HG03097 (cell line): ENCODE results near the gene STMN3.
A peak's percentile ranks its signal among the peaks of the same experiment; 100 is the strongest.
"Not testable (repeated sequence)": the region's sequence is repeated elsewhere in the genome, so short reads cannot be mapped to it uniquely, and the experiment has no call there.

Experiments
- ATAC-seq: cut with Tn5 transposase; IDR thresholded peaks from one replicate; pipeline ENCODE4 v1.9.1; 2021; ENCODE audit not compliant: unreplicated experiment, low FRiP score

Gene STMN3

DNA sequence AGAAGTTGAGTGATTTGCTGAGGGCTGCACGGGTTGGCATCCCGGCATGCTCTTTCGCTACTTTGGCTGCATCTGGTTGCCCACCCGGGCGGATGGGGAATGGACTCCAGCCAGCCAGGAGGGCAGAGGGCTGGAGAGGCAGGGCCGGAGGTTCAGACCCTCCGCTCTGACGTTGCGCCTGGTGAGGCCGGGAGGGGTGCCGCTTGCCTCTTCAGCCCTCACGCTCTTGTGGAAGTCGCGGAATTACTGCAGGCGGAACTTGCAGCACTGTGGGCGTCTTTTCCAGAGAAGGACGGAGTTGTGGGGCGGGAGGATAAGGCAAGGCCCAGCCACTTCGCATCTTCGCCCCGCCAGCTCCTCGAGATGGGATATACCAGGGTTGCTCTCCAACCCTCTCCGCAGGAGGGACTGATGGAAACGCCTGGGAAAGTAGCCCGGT, 5.5 kb upstream of the STMN3 start:
- peak; percentile 9 for ATAC-seq

DNA sequence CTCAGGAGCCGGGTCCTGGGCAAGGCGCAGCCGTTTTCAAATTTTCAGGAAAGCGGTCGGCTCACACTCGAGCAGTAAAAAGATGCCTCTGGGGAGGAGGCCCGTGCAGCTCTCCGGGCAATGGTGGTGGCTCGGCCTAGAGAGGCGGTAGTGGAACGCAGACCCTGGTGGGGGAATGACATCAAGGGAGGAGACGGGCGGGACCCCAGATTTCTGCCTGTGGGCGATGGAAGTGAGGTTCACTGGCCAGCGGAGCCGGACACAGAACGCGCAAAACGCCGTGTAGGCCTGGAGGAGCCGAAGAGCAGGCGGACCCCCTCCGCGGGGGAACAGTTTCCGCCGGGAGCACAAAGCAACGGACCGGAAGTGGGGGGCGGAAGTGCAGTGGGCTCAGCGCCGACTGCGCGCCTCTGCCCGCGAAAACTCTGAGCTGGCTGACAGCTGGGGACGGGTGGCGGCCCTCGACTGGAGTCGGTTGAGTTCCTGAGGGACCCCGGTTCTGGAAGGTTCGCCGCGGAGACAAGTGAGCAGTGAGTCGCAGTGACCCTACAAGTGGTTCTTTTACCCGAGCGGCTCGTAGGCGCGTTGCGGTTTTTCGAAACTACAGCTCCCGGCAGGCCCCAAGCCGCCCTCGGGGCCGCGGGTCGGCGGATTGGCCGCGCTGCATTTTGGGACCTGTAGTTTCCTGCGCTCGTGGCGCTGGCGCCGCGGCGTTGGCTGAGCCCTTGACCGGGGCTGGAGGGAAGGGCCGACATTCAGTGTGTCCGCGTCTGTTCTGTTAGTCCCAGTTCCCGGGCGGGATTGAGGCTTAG, 4.9 kb upstream of the STMN3 start, which contains the start of gene RTEL1:
RTEL1 (plus strand) TSS at position 376 of the 812 bp plus-strand sequence. CDS start 1,091 bp downstream, outside the sequence.
- ATAC-seq: peak; percentile 75

DNA sequence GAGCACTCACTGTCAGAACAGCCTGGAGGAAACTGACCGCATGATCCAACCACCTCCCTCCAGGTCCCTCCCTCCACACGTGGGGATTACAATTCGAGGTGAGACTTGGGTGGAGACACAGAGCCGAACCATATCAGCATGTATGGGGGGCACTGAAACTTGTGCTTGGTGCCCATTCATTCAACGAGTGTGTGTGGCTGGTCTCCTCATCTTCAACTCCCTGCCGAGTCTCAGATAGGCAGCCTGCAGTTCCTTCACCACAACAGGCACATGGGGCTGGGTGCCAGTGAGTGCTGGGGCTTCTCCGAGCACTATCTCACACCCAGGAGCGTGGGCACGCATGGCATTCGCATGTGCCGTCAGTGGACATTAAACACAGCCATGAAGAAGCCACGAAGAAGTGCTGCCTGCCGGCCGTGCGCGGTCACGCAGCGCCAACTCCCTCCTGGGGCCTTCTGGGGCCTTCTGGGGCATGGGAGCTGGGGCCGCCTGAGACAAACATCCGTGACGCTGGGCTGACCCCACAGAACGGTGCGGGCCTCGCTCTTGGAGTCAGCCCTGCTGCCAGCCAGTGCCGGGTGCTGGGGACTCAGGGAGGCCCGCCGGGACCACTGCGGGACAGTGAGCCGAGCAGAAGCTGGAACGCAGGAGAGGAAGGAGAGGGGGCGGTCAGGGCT, 4.2 kb upstream of the STMN3 start:
- ATAC-seq: peak; percentile 2

DNA sequence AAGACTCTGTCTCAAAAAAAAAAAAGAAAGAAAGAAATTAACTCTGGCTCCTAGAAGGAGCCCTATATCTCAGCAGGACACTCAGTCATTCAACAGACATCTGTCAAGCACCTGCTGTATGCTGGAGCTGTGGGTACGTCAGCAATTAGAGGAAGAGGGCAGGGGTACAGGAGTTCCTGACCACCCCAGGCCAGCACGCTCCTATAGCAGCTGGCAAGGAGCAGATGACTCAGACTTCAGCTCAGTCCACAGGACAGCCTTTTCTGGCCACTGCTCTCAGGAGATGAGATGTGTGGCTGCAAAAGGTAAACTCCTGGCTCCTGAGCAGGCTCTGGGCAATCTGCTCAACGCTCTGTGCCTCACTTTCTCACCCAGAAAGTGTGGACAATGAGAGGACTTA, 3.2 kb upstream of the STMN3 start:
- no peak for ATAC-seq

DNA sequence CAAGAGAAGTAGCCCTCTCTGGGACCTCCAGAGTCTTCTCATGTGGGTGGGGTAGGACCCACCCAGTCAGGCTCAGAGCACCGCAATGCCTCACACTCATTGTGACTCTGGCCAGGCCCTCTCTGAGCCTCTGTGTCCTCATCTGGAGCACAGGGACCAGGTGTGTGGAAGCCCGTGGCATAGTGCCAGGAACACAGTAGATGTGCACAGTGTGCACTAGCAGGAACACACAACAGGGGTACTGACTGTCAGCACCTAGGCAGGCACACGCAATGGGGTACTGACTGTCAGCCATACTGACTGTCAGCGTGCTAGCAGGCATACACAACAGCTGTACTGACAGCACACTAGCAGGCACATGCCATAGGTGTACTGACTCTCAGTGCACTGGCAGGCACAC, 2.0 kb upstream of the STMN3 start:
- no peak for ATAC-seq

DNA sequence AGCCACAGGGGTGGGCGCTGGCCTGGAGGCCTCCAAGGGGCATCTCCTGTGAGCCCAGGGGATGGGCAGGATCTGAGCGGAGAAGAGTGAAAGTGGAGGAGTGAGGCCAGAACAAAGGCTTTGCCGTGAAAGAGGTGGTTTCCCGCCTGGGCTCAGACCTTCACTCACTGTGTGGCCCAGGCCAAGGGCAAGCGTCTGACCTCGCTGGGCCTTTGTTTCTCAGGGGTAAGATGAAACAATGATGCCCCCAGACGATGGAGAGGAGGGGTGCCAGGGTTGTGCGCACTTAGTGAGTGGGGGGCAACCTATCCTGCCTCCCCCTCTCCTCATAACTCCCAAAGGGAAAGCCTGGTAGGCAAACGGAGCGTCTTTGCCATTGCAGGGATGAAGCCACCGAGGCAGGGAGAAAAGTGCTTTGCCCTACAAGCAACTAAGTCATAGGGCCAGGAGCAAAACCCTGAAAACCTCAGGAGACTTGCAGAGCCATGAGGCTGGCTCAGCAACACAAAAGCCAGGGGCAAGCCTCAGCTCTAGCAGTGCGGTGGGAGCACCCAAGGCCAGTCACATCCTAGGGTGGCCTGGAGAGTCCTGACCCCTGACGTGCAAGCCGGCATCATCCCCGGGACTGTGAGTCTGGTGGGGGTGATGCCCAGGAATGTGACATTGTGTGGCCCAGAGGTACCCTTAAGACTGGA, 897 bp upstream of the STMN3 start:
- no peak for ATAC-seq

DNA sequence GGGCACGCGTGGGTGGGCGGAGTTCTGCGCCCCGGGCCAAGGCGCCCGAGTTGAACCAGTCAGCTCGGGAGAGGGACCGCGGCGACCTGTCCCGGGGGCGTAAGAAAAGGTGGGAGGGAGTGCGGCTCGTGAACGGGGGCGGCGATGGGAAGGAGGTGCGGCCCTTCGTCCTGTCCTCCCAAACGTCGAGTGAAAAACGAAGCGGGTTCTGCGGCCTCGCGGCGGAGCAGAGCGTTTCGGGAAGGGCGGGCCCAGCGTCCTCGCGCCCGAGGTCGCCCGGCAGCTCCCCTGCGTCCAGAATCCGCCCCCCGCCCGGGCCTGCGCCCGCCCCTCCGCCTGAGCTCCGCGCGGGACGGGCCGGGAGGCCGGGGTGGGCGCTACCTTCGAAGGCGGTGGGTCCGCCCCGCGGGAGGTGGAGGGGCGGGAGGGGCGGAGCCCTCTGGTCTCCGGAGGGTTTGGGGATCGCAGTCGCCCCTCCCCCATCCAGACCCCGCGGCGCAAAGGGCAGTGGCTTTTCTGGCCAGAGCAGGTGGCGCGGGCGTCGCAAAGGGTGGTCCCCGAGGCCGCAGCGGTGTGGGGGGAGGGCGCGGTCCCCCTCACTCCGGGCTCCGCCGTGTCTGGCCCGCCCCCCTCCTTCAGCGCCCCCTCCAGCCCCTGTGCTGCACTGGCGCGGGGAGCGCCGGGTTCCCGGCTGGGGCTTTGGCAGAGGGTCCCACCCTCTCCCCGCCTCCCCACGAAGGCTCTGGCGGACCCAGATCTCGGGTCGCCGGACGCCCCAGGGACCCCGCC, 838 bp downstream of the STMN3 start:
- ATAC-seq: no peak

DNA sequence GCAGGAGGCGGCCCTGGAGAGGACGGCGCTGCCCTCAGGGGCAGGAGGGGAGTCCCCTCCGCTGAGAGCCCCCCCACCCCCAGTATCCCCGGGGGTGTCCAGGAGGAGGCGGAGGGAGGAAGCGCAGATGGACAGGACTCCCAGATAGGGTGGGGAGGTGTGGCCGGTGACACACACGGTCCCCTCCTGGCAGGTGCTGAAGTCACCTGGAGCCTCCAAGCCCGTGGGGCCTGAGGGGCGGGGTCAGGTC, 1.4 kb downstream of the STMN3 start:
- ATAC-seq: no peak

DNA sequence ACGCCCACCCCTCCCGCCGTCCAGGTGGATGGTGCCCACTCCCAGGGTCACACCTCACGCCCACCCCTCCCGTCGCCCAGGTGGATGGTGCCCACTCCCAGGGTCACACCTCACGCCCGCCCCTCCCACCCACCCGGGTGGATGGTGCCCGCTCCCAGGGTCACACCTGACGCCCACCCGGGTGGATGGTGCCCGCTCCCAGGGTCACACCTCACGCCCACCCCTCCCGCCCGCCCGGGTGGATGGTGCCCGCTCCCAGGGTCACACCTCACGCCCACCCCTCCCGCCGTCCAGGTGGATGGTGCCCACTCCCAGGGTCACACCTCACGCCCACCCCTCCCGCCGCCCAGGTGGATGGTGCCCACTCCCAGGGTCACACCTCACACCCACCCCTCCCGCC, 2.7 kb downstream of the STMN3 start:
- ATAC-seq: not testable (repeated sequence)

DNA sequence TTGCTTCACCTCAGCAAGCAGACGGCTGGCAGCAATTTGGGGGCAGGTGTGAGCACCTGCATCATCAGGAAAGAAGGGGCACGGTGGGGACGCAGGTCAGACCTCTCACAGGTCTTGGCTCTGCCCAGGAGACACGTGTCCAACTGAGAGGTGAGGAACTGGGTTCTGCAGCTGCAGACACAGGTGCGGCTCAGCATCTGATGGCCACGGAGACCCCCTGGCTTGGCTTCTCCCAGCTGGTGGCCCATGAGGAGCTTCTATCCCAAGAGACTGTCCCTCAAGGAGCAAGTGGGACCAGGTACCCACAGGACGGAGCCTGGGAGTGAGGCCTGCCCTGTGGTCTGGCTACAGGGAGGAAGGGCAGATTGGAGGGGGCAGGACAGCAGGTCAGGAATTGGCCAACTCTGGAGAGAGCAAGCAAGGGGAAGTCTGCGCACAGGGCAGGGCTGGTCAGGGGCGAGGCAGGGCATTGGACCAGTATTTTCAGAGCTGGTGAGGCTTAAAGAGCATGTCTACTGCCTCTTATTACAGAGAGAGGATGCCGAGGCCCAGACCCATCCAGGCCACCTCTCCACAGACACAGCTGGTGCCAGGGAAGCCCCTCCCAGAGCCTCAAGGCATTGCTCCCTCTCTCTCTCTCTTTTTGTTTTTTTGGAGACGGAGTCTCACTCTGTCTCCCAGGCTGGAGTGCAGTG, 4.2 kb downstream of the STMN3 start:
- no peak for ATAC-seq

DNA sequence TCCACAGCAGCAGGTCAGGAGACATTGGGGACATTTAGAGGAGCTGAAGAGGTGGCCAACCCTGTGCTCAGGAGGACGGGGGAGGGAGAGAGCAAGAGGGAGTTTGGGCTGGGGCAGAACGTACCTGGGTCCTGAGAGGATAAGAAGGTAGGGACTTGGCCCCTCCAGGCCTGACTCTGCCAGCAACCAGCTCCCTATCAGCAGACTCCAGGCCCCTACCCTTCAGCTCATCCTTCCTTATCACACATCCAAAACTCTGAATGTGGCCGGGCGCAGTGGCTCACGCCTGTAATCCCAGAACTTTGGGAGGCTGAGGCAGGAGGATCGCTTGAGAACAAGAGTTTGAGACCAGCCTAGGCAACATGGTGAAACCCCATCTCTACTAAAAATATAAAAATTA, 5.0 kb downstream of the STMN3 start:
- ATAC-seq: no peak

DNA sequence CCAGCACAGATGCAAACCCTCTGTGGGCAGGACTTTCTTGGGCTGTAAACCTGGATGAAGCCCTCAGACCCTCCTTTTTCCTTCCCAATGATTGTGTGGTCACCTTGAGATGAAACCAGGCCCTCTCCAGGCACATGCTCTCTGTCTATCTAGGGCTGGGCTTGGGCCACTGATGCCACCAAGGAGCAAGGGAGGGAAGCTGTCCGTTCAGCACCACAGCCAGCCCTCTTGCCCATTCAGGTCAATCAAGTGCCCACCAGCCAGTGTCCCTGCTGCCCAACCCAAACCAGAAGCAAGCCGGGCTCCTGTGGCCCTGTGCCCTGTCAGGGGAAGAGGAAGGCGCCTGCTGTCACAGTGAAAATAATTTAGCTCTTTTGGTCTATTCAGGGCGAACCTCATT, 8.0 kb downstream of the STMN3 start:
- no peak for ATAC-seq

DNA sequence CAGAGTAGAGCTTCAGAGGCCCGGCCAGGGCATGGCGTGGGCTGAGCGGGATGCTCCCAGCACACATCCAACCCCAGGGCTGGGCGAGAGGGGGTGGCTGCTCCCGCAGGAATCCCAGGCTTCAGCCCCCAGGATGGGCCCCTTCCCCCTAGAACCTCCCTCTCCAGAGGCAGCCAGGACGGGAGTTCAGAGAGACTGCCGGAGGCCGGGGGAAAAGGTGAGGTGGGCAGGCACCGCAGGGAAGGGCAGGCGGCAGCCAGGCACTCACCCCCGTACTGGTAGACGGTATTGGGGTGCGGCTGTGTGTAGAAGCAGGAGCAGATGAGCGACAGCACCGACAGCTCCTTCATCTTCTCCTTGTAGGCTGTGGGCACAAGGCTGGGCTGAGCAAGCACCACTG, 9.3 kb downstream of the STMN3 start:
- ATAC-seq: no peak

DNA sequence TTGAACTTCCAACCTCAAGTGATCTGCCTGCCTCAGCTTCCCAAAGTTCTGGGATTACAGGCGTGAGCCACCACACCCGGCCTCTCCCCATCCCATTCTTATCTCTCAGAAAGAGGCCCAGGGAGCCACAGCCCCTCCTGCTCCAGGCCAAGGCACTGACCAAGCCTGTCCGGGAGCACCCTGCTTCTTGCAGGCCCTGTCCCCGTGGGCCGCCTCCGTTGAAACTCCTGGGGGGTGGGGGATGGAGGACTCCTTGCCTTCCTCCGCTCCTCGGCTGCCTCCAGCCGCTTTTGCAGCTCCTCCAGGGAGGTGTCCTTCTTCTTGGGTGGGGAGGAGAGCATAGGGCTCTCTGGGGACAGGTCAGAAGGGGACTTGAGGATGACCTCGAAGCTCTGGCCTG, 9.7 kb downstream of the STMN3 start:
- ATAC-seq: no peak

DNA sequence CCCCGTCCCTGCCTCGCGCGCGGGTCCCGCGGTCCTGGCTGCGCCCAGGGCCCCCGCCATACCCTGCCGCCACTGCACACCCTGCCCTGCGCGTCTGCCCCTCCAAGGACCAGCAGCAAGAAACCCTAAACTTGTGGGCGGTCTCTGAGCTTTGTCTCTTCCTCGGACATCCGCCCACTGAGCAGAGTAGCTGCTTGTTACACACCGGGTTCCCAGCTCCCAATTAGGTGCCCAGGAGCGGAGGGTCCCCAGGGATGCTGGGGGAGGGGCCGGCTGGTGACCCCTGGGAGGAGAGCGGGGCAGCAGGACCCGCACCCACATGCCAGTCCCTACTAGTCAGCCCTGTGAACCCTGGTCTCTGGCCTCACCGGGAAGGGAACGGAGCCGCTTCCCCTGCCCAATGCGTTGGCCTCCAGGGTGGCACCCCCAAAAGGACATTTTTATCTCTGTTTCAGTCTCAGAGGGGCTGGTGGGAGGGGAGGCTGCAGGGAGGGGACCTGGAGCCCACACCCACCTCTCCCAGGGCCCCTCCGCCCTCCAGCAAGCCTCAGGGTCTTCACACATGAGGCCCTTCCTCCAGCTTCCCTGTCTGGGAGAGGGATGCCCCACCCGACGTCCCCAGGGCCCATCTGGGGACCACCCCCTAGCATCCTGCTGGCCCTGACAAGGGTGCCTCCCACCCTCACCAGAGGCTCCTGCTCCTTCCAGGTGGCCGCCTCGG, 10.5 kb downstream of the STMN3 start:
- no peak for ATAC-seq

DNA sequence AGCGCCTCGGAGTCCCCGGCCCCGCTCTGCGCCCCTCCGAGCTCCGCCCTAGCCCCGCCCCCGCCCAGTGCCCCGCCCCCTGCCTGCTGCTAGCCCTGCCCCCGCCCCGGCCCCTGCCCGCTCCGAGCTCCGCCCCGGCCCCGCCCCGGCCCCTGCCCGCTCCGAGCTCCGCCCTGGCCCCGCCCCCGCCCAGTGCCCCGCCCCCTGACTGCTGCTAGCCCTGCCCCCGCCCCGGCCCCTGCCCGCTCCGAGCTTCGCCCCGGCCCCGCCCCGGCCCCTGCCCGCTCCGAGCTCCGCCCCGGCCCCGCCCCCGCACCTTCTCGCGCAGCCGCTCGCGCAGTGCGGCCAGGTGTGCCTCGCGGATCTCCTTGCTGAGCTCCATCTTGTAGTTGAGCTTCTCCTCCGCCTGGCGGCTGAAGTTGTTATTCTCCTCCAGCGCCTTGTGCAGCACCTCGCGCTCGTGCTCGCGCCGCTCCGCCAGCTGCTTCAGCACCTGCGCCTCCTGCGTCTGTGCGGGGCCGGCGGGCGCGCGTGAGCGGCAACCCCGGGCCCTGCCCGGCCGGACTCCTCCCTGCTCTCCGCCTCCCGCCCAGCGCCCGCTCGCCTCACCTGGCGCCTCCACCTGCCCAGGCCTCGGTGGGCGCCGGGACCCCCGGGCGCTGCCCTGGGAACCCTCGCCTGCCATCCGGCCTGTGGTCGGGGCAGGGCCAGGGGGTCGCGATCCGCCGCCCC, 11.3 kb downstream of the STMN3 start:
- peak; percentile 51 for ATAC-seq

DNA sequence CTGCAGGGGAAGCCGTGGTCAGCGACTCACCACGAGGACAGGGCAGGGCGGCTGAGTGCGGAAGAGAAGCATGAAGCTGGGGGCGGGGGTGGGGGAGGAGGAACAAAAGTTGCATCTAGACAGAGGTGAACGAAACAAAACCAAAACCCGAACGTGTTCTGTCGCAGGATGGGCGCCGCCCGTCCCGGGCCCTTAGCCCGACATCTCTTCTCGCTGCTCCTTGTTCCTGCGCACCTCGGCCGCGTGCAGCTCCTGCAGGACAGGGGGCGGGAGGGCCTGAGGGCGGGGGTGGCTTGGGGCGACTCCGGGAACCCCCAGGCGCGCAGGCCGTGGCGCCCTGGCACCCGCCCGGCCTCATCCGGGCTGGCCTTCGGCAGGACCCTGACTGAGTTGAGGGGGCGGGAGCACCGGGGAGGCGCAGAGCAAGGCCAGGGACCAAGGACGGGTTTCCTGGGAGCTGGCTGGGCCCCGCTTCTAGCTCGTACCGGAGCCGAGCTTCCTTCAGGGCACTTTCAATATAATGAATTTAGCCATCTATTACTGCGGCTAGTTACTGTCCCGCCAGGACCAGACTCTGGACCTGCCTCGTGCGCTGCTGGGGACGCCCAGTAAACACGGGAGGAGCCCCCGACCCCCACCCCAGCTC, 12.0 kb downstream of the STMN3 start:
- ATAC-seq: peak; percentile 15

DNA sequence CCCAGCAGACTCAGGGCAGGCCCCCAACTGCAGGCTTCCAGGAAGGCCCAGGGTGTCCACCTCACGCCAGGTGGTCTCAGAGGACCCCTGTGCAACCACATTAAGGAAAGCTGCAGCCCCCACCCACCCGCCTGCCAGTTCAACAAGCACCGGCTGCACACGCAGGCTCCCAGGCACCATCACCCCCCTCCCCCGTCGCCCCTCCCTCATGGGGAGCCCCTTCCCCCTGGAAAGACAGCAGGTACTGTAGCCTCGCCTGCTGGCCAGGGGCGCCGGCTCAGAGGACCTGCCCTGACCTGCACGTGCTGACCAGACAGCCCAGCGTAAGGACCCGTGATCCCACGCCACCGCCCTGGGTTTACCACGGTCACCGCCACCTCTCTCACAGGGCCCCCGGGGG, 12.5 kb downstream of the STMN3 start:
- not testable (repeated sequence) for ATAC-seq

DNA sequence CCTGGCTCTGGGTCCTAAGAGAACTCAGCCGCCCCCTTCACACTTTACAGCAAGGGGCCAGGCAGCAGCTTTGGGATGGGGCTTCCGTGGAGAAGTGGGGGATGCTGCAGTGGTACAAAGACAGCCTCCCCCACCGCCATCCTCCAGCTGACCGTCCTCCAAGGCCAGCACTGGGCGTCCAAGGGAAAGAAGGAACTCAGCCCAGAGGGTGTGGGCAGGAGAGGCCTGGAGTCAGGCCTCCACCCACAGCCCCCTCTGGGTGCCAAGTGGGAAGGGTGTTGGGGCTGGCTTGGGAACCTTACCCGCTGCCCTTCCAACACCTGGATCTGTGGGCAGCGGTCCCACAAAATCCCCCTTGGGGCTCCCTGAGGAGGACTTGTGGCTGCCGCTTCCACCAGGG, 13.1 kb downstream of the STMN3 start:
- ATAC-seq: no peak
